NCI-H2081 (cell line): ENCODE data around the gene KRTAP5-6.
"Not testable (repeated sequence)": the region's sequence is repeated elsewhere in the genome, so short reads cannot be mapped to it uniquely, and the experiment has no call there.

Experiments
- DNase-seq, 2 experiments: peaks; one replicate each; lab custom pipeline; 2025; lab: John Stamatoyannopoulos, UW

Gene KRTAP5-6

GRCh38 chr11:1661454-1662269, 35.3 kb upstream of the KRTAP5-6 start:
- not testable (repeated sequence) for DNase-seq

- DNase-seq: not testable (repeated sequence)
Observed at GRCh38 chr11:1662699-1663283, 34.2 kb upstream of the KRTAP5-6 start.

- DNase-seq: no peak
Observed at GRCh38 chr11:1665313-1665712, 31.7 kb upstream of the KRTAP5-6 start.

GRCh38 chr11:1667121-1667850, 29.7 kb upstream of the KRTAP5-6 start:
- DNase-seq: no peak

- DNase-seq: no peak
Observed at GRCh38 chr11:1667906-1668305, 29.1 kb upstream of the KRTAP5-6 start.

GRCh38 chr11:1668911-1669473, 28.0 kb upstream of the KRTAP5-6 start:
- DNase-seq: no peak

GRCh38 chr11:1669546-1670218, 27.3 kb upstream of the KRTAP5-6 start:
- no peak for DNase-seq

GRCh38 chr11:1670457-1670856, 26.5 kb upstream of the KRTAP5-6 start:
- DNase-seq: not testable (repeated sequence)

- no peak for DNase-seq
Observed at GRCh38 chr11:1670905-1671371, 26.1 kb upstream of the KRTAP5-6 start.

GRCh38 chr11:1671658-1672057, 25.3 kb upstream of the KRTAP5-6 start:
- no peak for DNase-seq

- no peak for DNase-seq
Observed at GRCh38 chr11:1672613-1673350, 24.2 kb upstream of the KRTAP5-6 start.

- DNase-seq: no peak
Observed at GRCh38 chr11:1673446-1674172, 23.4 kb upstream of the KRTAP5-6 start.

GRCh38 chr11:1674173-1675131, 22.5 kb upstream of the KRTAP5-6 start:
- DNase-seq: no peak

GRCh38 chr11:1675536-1676228, 21.3 kb upstream of the KRTAP5-6 start:
- DNase-seq: no peak

GRCh38 chr11:1676229-1676740, 20.7 kb upstream of the KRTAP5-6 start:
- DNase-seq: no peak

GRCh38 chr11:1679881-1680280, 17.1 kb upstream of the KRTAP5-6 start:
- DNase-seq: no peak

- DNase-seq: no peak
Observed at GRCh38 chr11:1682225-1682905, 14.6 kb upstream of the KRTAP5-6 start.

GRCh38 chr11:1683216-1683615, 13.8 kb upstream of the KRTAP5-6 start:
- not testable (repeated sequence) for DNase-seq
